Measurements from ENCODE around the gene POTEB3.
"Not testable (repeated sequence)": the region's sequence is repeated elsewhere in the genome, so short reads cannot be mapped to it uniquely, and the experiment has no call there.

GRCh38 chr15:21451920-21452563, 11.7 kb upstream of the POTEB3 start:
- TF ChIP-seq CBX1 (IDR thresholded peaks at IDR 0.05; ENCODE audit: low read depth); BRCA1 (CRISPR knock-in tag; IDR thresholded peaks at IDR 0.05); TMF1 (CRISPR knock-in tag; IDR thresholded peaks at IDR 0.05; ENCODE audit: low read depth): not testable (repeated sequence)
- TF ChIP-seq, protein P1, sequence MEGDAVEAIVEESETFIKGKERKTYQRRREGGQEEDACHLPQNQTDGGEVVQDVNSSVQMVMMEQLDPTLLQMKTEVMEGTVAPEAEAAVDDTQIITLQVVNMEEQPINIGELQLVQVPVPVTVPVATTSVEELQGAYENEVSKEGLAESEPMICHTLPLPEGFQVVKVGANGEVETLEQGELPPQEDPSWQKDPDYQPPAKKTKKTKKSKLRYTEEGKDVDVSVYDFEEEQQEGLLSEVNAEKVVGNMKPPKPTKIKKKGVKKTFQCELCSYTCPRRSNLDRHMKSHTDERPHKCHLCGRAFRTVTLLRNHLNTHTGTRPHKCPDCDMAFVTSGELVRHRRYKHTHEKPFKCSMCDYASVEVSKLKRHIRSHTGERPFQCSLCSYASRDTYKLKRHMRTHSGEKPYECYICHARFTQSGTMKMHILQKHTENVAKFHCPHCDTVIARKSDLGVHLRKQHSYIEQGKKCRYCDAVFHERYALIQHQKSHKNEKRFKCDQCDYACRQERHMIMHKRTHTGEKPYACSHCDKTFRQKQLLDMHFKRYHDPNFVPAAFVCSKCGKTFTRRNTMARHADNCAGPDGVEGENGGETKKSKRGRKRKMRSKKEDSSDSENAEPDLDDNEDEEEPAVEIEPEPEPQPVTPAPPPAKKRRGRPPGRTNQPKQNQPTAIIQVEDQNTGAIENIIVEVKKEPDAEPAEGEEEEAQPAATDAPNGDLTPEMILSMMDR (CRISPR knock-in tag; IDR thresholded peaks at IDR 0.05), result not testable (repeated sequence)

All from HepG2 (cell line).